Endothelial cell of umbilical vein (primary cell): ENCODE measurements around the gene C3orf52. TPM values are rescaled to one million over a fixed set of nuclear protein-coding genes. Genes with fewer than 3 reads are reported as not detected.

Source experiments
- BruUV-seq: library from RNA; stranded (reverse); fragments of 400-500 nt; replicated peaks from 2 replicates; lab custom pipeline; 2021; lab: Mats Ljungman, UMichigan
- CTCF ChIA-PET: fragments of 300-600, 350-600 bp; sonication (Branson Sonifier 250); formaldehyde crosslinking; loops from one replicate; lab custom pipeline; 2021; ENCODE audit warnings: antibody characterized with exemption, inconsistent platforms; lab: Charles Lee
- POLR2A ChIA-PET: fragments of 300-600, 350-600 bp; sonication (Branson Sonifier 250); formaldehyde crosslinking; loops from one replicate; lab custom pipeline; 2021; ENCODE audit warnings: antibody characterized with exemption, inconsistent platforms; lab: Charles Lee
- DNase-seq: peaks from one replicate; pipeline ENCODE4 v3.0.0-alpha.2; 2011; ENCODE audit warnings: low read depth, low spot score
- FAIRE-seq: peaks from 2 replicates; lab custom pipeline; 2011; peaks lifted over from hg19 to GRCh38; lab: Jason Lieb, UNC
- H2AFZ ChIP-seq: 2 replicates; pipeline ENCODE4 v1.6.0; 2012; ENCODE audit warnings: low read depth, low read length, control low read depth, inconsistent platforms
- H3K27ac ChIP-seq: 2 replicates; pipeline ENCODE4 v1.5.1; 2011; ENCODE audit warnings: low read depth, mild to moderate bottlenecking, control low read depth, low read length, moderate library complexity; ENCODE audit not compliant: insufficient read depth
- H3K27me3 ChIP-seq, 2 experiments: 2 replicates each; pipeline versions ENCODE4 v1.6.0 to v1.6.1; 2011; ENCODE audit warnings: low read length in 2 of 2, mixed read lengths in 1 of 2; ENCODE audit not compliant: control insufficient read depth in 2 of 2, insufficient read depth in 2 of 2
- H3K36me3 ChIP-seq, 2 experiments: 2 replicates in 1 of 2; 3 replicates in 1 of 2; pipeline ENCODE4 v1.5.1; 2011; ENCODE audit warnings: low read length in 2 of 2, mild to moderate bottlenecking in 1 of 2, moderate library complexity in 1 of 2; ENCODE audit not compliant: control insufficient read depth in 2 of 2, insufficient read depth in 2 of 2; ENCODE audit errors: extremely low read depth in 1 of 2
- H3K4me1 ChIP-seq: 3 replicates; pipeline ENCODE4 v1.5.1; 2011; ENCODE audit warnings: mild to moderate bottlenecking, low read length; ENCODE audit not compliant: control insufficient read depth, insufficient read depth; ENCODE audit errors: extremely low read depth
- H3K4me2 ChIP-seq: 2 replicates; pipeline ENCODE4 v1.6.1; 2011; ENCODE audit warnings: low read length, control low read depth, mixed read lengths; ENCODE audit not compliant: insufficient read depth
- H3K4me3 ChIP-seq, 3 experiments: fragments of 200-600 bp in 1 of 3; sonication (generic), shearing (Covaris generic) in 1 of 3; replicated peaks in 1 of 3; 2 replicates each; pipeline ENCODE4 v1.5.1; 2011 to 2016; ENCODE audit warnings: control low read depth in 3 of 3, low read length in 3 of 3, mild to moderate bottlenecking in 2 of 3, inconsistent platforms in 1 of 3, low read depth in 1 of 3, moderate library complexity in 1 of 3; ENCODE audit not compliant: insufficient read depth in 1 of 3
- H3K79me2 ChIP-seq: 2 replicates; pipeline ENCODE4 v1.6.0; 2012; ENCODE audit warnings: low read length, inconsistent platforms; ENCODE audit not compliant: control insufficient read depth, insufficient read depth
- H3K9ac ChIP-seq: replicated peaks from 2 replicates; pipeline ENCODE3; 2011; ENCODE audit warnings: low read length, control low read depth; ENCODE audit not compliant: insufficient read depth; ENCODE audit errors: extremely low read depth
- H3K9me1 ChIP-seq: replicated peaks from 3 replicates; pipeline ENCODE4 v1.6.0; 2011; ENCODE audit warnings: mild to moderate bottlenecking, low read length; ENCODE audit not compliant: control insufficient read depth, insufficient read depth; ENCODE audit errors: extremely low read depth
- H3K9me3 ChIP-seq: replicated peaks from 2 replicates; pipeline ENCODE4 v1.5.1; 2012; ENCODE audit warnings: low read length, inconsistent platforms; ENCODE audit not compliant: control insufficient read depth, insufficient read depth
- H4K20me1 ChIP-seq: replicated peaks from 2 replicates; pipeline ENCODE3; 2011; ENCODE audit warnings: mild to moderate bottlenecking, low read length; ENCODE audit not compliant: control insufficient read depth, insufficient read depth; ENCODE audit errors: extremely low read depth
- EZH2 ChIP-seq: IDR thresholded peaks from 2 replicates; pipeline ENCODE4 v1.6.1; 2012; ENCODE audit warnings: borderline replicate concordance, low read depth, mild to moderate bottlenecking, moderate library complexity, low read length, inconsistent platforms; ENCODE audit not compliant: severe bottlenecking
- FOS ChIP-seq: IDR thresholded peaks from 2 replicates; pipeline ENCODE4 v1.6.1; 2011; ENCODE audit warnings: mild to moderate bottlenecking, low read length, moderate library complexity, borderline replicate concordance; ENCODE audit not compliant: insufficient read depth
- GATA2 ChIP-seq: IDR thresholded peaks from 2 replicates; pipeline ENCODE4 v1.7.0; 2011; ENCODE audit warnings: low read depth, mild to moderate bottlenecking, moderate library complexity, mixed read lengths, low read length; ENCODE audit not compliant: insufficient read length, insufficient read depth
- JUN ChIP-seq: IDR thresholded peaks from 2 replicates; pipeline ENCODE4 v1.6.1; 2011; ENCODE audit warnings: borderline replicate concordance, low read depth; ENCODE audit not compliant: insufficient read length, insufficient read depth
- MYC ChIP-seq: IDR thresholded peaks from one replicate; pipeline ENCODE4 v1.6.1; 2011; ENCODE audit warnings: mild to moderate bottlenecking, low read depth, low read length
- POLR2A ChIP-seq: IDR thresholded peaks from 2 replicates; pipeline ENCODE4 v1.6.1; 2012; ENCODE audit warnings: low read depth, mild to moderate bottlenecking, control low read depth, low read length
- POLR2AphosphoS5 ChIP-seq: IDR thresholded peaks from 2 replicates; pipeline ENCODE4 v1.6.1; 2012; ENCODE audit warnings: low read depth, mild to moderate bottlenecking, control low read depth, low read length, moderate library complexity; ENCODE audit not compliant: insufficient read depth
- dilution Hi-C: fragments of 300-500 bp; cut with MboI; formaldehyde crosslinking; loops from one replicate; pipeline ENCODE4 v1.15.0; 2019; ENCODE audit warnings: low sequenced_read_pairs; ENCODE audit not compliant: extremely low pct_ligation_motif_present
- intact Hi-C: fragments of 100-400 bp; cut with micrococcal nuclease; formaldehyde crosslinking; loops from one replicate; pipeline ENCODE4 v1.10.0; 2022
- polyA plus RNA-seq, 4 experiments: library from polyadenylated mRNA; depleted of rRNA in 3 of 4; stranded (reverse) in 3 of 4; unstranded in 1 of 4; fragments of >200 nt; gene quantifications; 2 replicates each; pipeline versions ENCODE4 v1.2.1 to v1.2.3, GENCODE V29; 2011 to 2012; ENCODE audit warnings: missing spikeins in 1 of 4
- total RNA-seq: library from RNA; stranded (reverse); gene quantifications from 2 replicates; pipeline ENCODE4 v1.2.3, GENCODE V29; 2021
- TF ChIP-seq, protein P1 (sequence below): IDR thresholded peaks from 2 replicates; pipeline ENCODE4 v1.6.1; 2011; ENCODE audit not compliant: insufficient read depth, insufficient read length
- TF ChIP-seq, protein P2 (sequence below), 2 donors: IDR thresholded peaks; 1 replicate in 1 of 2; 2 replicates in 1 of 2; pipeline ENCODE4 v1.5.1; 2011; ENCODE audit warnings: low read length in 2 of 2, mild to moderate bottlenecking in 2 of 2, moderate library complexity in 2 of 2, control low read depth in 1 of 2, inconsistent platforms in 1 of 2, low read depth in 1 of 2; ENCODE audit not compliant: insufficient read depth in 1 of 2; ENCODE audit errors: extremely low read depth in 1 of 2

C3orf52 gene
- total and polyA plus RNA-seq, 2 donors (not counting 3 experiments of a cell fraction or from before 2014, with no cell fraction given), result 4.2 to 4.6 TPM

DNA sequence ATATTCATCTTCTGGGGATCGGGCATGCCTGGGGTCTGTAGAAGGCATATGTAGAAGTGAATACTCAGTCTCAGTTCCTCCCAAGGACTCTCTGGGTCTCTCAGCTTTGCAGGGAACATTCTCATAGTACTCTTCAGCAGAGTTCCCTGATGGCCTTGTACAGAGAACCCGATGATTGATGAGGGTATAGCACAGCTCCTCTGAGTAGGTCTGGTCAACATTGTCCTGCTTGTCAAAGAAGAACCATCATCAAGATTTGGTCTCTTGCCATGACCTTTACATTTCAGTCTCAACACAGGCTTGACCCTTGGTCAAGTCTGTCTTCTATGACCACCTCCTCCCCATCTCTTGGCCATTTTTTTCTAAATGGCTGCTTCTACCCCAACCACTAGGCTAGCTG is 37.4 kb downstream of the C3orf52 start:
- Histone ChIP-seq H4K20me1 (no peaks in the 10 kb centered on the region), H3K4me2 (no peak overlapping the region), H3K27ac (no peak overlapping the region), H3K9ac (no peak overlapping the region), H3K4me3 (no peak overlapping the region), H3K4me1 (no peaks in the 10 kb centered on the region), H2AFZ (no peak overlapping the region), H3K36me3 (no peaks in the 10 kb centered on the region), H3K9me3 (no peaks in the 10 kb centered on the region), H3K27me3 (no peaks in the 10 kb centered on the region), H3K9me1 (no peaks in the 10 kb centered on the region), H3K79me2 (no peaks in the 10 kb centered on the region)
- dilution Hi-C loops, result no loop called here
- BruUV-seq, result no TSS peak
- POLR2A ChIA-PET, result no interaction called here
- intact Hi-C loops, result no loop called here
- CTCF ChIA-PET, result interaction anchor here (1.3 to 4.3 kb wide), 3 partner anchors 12 to 80 kb away, joined by 3 to 26 read pairs (median 3); no protein-coding TSS in a partner anchor
- FAIRE-seq (no peak), DNase-seq (no peak)
- TF ChIP-seq, protein P1, sequence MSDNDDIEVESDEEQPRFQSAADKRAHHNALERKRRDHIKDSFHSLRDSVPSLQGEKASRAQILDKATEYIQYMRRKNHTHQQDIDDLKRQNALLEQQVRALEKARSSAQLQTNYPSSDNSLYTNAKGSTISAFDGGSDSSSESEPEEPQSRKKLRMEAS, result no peak
- TF ChIP-seq POLR2AphosphoS5, result no peak
- TF ChIP-seq JUN, result no peak
- TF ChIP-seq, protein P2, sequence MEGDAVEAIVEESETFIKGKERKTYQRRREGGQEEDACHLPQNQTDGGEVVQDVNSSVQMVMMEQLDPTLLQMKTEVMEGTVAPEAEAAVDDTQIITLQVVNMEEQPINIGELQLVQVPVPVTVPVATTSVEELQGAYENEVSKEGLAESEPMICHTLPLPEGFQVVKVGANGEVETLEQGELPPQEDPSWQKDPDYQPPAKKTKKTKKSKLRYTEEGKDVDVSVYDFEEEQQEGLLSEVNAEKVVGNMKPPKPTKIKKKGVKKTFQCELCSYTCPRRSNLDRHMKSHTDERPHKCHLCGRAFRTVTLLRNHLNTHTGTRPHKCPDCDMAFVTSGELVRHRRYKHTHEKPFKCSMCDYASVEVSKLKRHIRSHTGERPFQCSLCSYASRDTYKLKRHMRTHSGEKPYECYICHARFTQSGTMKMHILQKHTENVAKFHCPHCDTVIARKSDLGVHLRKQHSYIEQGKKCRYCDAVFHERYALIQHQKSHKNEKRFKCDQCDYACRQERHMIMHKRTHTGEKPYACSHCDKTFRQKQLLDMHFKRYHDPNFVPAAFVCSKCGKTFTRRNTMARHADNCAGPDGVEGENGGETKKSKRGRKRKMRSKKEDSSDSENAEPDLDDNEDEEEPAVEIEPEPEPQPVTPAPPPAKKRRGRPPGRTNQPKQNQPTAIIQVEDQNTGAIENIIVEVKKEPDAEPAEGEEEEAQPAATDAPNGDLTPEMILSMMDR (IDR thresholded peaks at IDR 0.05; ENCODE audit: extremely low read depth in 1 of 2, insufficient read depth in 1 of 2, low read depth in 1 of 2, low read length in 2 of 2), result no peak
- no peak for TF ChIP-seq MYC
- TF ChIP-seq GATA2, result no peak
- no peak for TF ChIP-seq POLR2A
- TF ChIP-seq FOS, result no peak
- no peak for TF ChIP-seq EZH2
